Measurements from ENCODE around the gene DAB1.

Gene DAB1

DNA sequence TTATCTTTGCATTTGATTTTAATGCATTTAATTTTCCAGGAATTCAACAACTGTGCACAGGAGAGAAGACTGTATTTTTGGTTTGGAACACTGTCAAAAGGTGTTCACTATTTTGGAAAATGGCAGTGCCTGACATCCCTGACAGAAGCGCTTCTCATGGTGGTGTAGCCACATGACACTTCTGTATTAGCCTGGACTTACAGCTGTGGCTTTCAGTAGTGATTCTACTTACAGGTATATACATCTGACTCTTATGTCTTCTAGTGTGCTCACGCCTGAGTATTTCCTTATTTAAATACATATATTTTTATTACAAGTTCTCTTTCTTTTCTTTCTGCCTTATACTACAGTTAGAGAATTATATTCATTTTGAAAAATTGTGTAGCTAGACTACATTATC, 405.7 kb downstream of the DAB1 start:
- H3K4me3 ChIP-seq (ENCODE audit: low read depth, low read length): no peak overlapping the region
- TF ChIP-seq CTCF (IDR thresholded peaks at IDR 0.05; ENCODE audit: low read depth, low read length): no peak

DNA sequence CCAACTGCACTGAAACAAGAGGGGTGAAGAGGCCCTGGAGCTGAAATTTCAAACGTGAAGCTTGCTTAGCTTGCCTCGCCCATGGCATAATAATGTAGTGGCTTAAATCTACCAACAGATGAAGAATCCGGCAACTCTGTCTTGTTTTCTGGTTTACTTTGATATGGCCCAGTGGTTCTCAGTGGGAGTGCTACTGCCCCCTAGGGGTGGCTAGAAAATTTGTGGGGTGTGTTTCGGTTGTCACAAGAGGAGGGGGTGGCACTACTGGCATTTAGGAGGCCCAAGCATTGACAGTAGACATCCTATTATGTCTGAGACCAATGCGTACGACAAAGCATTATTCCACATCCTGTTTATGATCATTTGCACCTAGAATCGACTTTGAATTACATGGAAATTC, 406.1 kb downstream of the DAB1 start:
- no peak overlapping the region for H3K4me3 ChIP-seq (ENCODE audit: low read depth, low read length)
- TF ChIP-seq CTCF (IDR thresholded peaks at IDR 0.05; ENCODE audit: low read depth, low read length): 0 out of 2 replicates have a peak, but pooled peaks have one; percentile 14

- H3K4me3 ChIP-seq (ENCODE audit: low read depth, low read length): no peak overlapping the region
- no peak for TF ChIP-seq CTCF (IDR thresholded peaks at IDR 0.05; ENCODE audit: low read depth, low read length)
These were observed 406.7 kb downstream of the DAB1 start for GRCh38 chr1:57017200-57017599.

DNA sequence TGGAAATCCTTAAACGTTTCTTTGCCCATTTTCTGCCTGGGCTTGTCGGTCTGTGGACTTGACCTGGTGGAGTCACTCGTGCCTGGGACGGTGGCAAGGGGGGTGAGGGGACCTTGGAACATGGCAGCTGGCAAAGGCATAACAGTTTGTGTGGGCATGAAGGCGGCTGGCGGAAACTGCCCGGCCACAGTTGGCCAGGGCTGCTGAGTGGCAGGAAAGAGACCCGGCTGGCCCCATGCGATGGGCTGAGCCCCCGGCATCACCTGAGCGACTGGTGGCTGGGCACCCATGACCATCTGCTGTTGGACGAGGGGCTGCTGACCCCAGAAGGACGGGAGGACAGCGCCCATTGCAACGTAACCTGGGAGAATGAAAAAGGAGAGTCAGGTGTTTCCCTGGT, 408.8 kb downstream of the DAB1 start:
- no peak for TF ChIP-seq CTCF (IDR thresholded peaks at IDR 0.05; ENCODE audit: low read depth, low read length)

GRCh38 chr1:57013522-57013921, 410.3 kb downstream of the DAB1 start:
- H3K4me3 ChIP-seq (ENCODE audit: low read depth, low read length): no peak overlapping the region
- no peak for TF ChIP-seq CTCF (IDR thresholded peaks at IDR 0.05; ENCODE audit: low read depth, low read length)

More for the DNA sequence above, 408.8 kb downstream of the DAB1 start:
- no peak overlapping the region for H3K4me3 ChIP-seq (ENCODE audit: low read depth, low read length)

GRCh38 chr1:57012315-57012714, 411.5 kb downstream of the DAB1 start:
- H3K4me3 ChIP-seq (ENCODE audit: low read depth, low read length): no peak overlapping the region
- TF ChIP-seq CTCF (IDR thresholded peaks at IDR 0.05; ENCODE audit: low read depth, low read length): no peak

DNA sequence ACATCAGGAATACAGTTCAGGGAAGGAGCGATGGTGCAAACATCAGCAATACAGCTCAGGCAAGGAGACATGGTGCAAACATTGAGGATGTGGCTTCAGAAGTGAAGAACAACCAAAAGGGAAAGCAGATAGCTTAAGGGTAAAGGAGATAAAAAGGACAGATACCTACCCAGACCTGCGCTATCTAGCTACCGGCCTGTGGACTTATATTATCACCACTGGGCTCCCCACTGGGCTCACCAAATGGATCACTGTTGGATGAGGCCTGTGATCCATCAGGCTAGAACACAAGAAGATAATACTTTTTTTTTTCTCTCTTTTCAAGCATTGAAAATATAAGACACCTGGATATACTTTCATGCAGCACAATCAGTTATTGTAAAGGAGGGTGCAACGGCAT, 413.3 kb downstream of the DAB1 start:
- no peak for TF ChIP-seq CTCF (IDR thresholded peaks at IDR 0.05; ENCODE audit: low read depth, low read length)
- H3K4me3 ChIP-seq (ENCODE audit: low read depth, low read length): no peak overlapping the region
